SK-N-SH (cell line): ENCODE data around the gene BIRC6. TPM values are rescaled to one million over a fixed set of nuclear protein-coding genes. Genes with fewer than 3 reads are reported as not detected.

Experiments
- CTCF ChIA-PET: fragments of 300-600, 350-600 bp; formaldehyde crosslinking; extraction: SDS; loops from one replicate; lab custom pipeline; 2021; lab: Yijun Ruan, JAX
- POLR2A ChIA-PET: fragments of 350-600 bp; sonication (Branson Sonifier 250); formaldehyde crosslinking; extraction: SDS; loops from one replicate; lab custom pipeline; 2020; ENCODE audit warnings: antibody characterized with exemption, inconsistent platforms; lab: Yijun Ruan, JAX
- DNase-seq: peaks from one replicate; pipeline ENCODE4 v3.0.0; 2012
- H2AFZ ChIP-seq: fragments of 200-600 bp; sonication (generic); 2 replicates; pipeline ENCODE4 v1.8.1; 2016; ENCODE audit warnings: antibody characterized with exemption, mild to moderate bottlenecking, low read depth
- H3F3A ChIP-seq: fragments of 200-600 bp; sonication (generic); replicated peaks from 2 replicates; pipeline ENCODE3; 2016; ENCODE audit warnings: antibody characterized with exemption, mild to moderate bottlenecking; ENCODE audit not compliant: insufficient read depth
- H3K27ac ChIP-seq, 2 experiments: fragments of 200-500 bp in 1 of 2; fragments of 200-600 bp in 1 of 2; sonication (Bioruptor generic) in 1 of 2; sonication (generic), shearing (Covaris generic) in 1 of 2; 2 replicates each; pipeline versions ENCODE4 v1.5.1 to v1.6.1; 2014 to 2016; ENCODE audit warnings: low read depth in 2 of 2, inconsistent platforms in 1 of 2, low read length in 1 of 2, mild to moderate bottlenecking in 1 of 2, mixed read lengths in 1 of 2
- H3K27me3 ChIP-seq: fragments of 200-600 bp; sonication (generic), shearing (Covaris generic); 2 replicates; pipeline ENCODE4 v1.6.1; 2016; ENCODE audit warnings: mixed run types; ENCODE audit not compliant: insufficient read depth
- H3K36me3 ChIP-seq, 2 experiments: fragments of 200-500 bp in 1 of 2; fragments of 200-600 bp in 1 of 2; sonication (Bioruptor generic) in 1 of 2; sonication (generic) in 1 of 2; replicated peaks in 1 of 2; 2 replicates each; pipeline versions ENCODE3 to v1.5.1; 2014 to 2016; ENCODE audit warnings: low read length in 1 of 2, mild to moderate bottlenecking in 1 of 2; ENCODE audit not compliant: insufficient read depth in 2 of 2, control insufficient read depth in 1 of 2
- H3K4me1 ChIP-seq, 2 experiments: fragments of 200-500 bp in 1 of 2; fragments of 200-600 bp in 1 of 2; sonication (Bioruptor generic) in 1 of 2; sonication (generic), shearing (Covaris generic) in 1 of 2; 2 replicates each; pipeline versions ENCODE4 v1.5.1 to v1.6.1; 2014 to 2016; ENCODE audit warnings: low read depth in 1 of 2, low read length in 1 of 2, mixed run types in 1 of 2; ENCODE audit not compliant: insufficient read depth in 2 of 2, control insufficient read depth in 1 of 2
- H3K4me2 ChIP-seq: fragments of 200-600 bp; sonication (generic), shearing (Covaris generic); 2 replicates; pipeline ENCODE4 v1.6.1; 2017; ENCODE audit warnings: mixed run types
- H3K4me3 ChIP-seq, 2 experiments: fragments of 200-500 bp in 1 of 2; fragments of 200-600 bp in 1 of 2; sonication (Bioruptor generic) in 1 of 2; sonication (generic), shearing (Covaris generic) in 1 of 2; 2 replicates each; pipeline versions ENCODE4 v1.5.1 to v1.8.1; 2014 to 2016; ENCODE audit warnings: low read depth in 2 of 2, inconsistent platforms in 1 of 2, low read length in 1 of 2, mild to moderate bottlenecking in 1 of 2, mixed read lengths in 1 of 2, moderate library complexity in 1 of 2
- H3K79me2 ChIP-seq: fragments of 200-600 bp; sonication (generic); 2 replicates; pipeline ENCODE4 v1.8.1; 2017; ENCODE audit warnings: mild to moderate bottlenecking; ENCODE audit not compliant: insufficient read depth
- H3K9ac ChIP-seq: fragments of 200-600 bp; sonication (generic); 2 replicates; pipeline ENCODE4 v1.6.1; 2017; ENCODE audit warnings: mixed run types
- H3K9me2 ChIP-seq: fragments of 200-600 bp; sonication (generic); 2 replicates; pipeline ENCODE4 v1.6.1; 2017; ENCODE audit warnings: mixed run types
- H3K9me3 ChIP-seq: fragments of 200-600 bp; sonication (generic); 2 replicates; pipeline ENCODE4 v1.6.1; 2017; ENCODE audit warnings: mixed run types, mild to moderate bottlenecking, moderate library complexity
- H4K20me1 ChIP-seq: fragments of 200-600 bp; sonication (generic); 2 replicates; pipeline ENCODE4 v1.6.1; 2017; ENCODE audit warnings: mild to moderate bottlenecking, mixed run types; ENCODE audit not compliant: insufficient read depth
- CHD2 ChIP-seq: fragments of 150-350 bp; IDR thresholded peaks from 2 replicates; pipeline ENCODE4 v1.6.1; 2018; ENCODE audit warnings: low read length; ENCODE audit not compliant: partially characterized antibody
- ELF1 ChIP-seq: IDR thresholded peaks from 2 replicates; pipeline ENCODE4 v1.4.0; 2012
- EP300 ChIP-seq, 2 experiments: IDR thresholded peaks; 2 replicates each; pipeline versions ENCODE4 v1.4.0 to v1.6.1; 2012; ENCODE audit warnings: borderline replicate concordance in 1 of 2, low read depth in 1 of 2, low read length in 1 of 2
- EZH2phosphoT487 ChIP-seq: fragments of 200-600 bp; sonication (generic); IDR thresholded peaks from 2 replicates; pipeline ENCODE4 v1.6.1; 2017; ENCODE audit warnings: low read depth, mixed run types, mild to moderate bottlenecking, antibody characterized with exemption, moderate library complexity, borderline replicate concordance
- FOSL2 ChIP-seq: IDR thresholded peaks from 2 replicates; pipeline ENCODE4 v1.4.0; 2012; ENCODE audit warnings: low read depth, mild to moderate bottlenecking, moderate library complexity, borderline replicate concordance
- FOXJ3 ChIP-seq: sonication (generic); formaldehyde crosslinking; IDR thresholded peaks from 2 replicates; pipeline ENCODE4 v1.5.1; 2020; ENCODE audit warnings: mild to moderate bottlenecking, missing genetic modification reagents
- FOXM1 ChIP-seq: IDR thresholded peaks from 2 replicates; pipeline ENCODE4 v1.4.0; 2012; ENCODE audit warnings: low read depth, mild to moderate bottlenecking
- GABPA ChIP-seq: IDR thresholded peaks from 2 replicates; pipeline ENCODE4 v1.4.0; 2012; ENCODE audit warnings: low read depth, mild to moderate bottlenecking
- JUND ChIP-seq: IDR thresholded peaks from 2 replicates; pipeline ENCODE4 v1.4.0; 2012
- MAX ChIP-seq: IDR thresholded peaks from 2 replicates; pipeline ENCODE4 v1.4.0; 2012; ENCODE audit warnings: low read depth
- MEF2A ChIP-seq: IDR thresholded peaks from 2 replicates; pipeline ENCODE4 v1.4.0; 2012; ENCODE audit warnings: low read depth, borderline replicate concordance
- MXI1 ChIP-seq: IDR thresholded peaks from 2 replicates; pipeline ENCODE4 v1.6.1; 2012; ENCODE audit warnings: mild to moderate bottlenecking, low read depth, low read length, improper control_type of control experiment
- NRF1 ChIP-seq: IDR thresholded peaks from 2 replicates; pipeline ENCODE4 v1.6.1; 2012; ENCODE audit warnings: low read depth, mild to moderate bottlenecking, low read length
- RFX5 ChIP-seq: IDR thresholded peaks from 2 replicates; pipeline ENCODE4 v1.6.1; 2012; ENCODE audit warnings: mild to moderate bottlenecking, improper control_type of control experiment, low read length
- SIN3A ChIP-seq: IDR thresholded peaks from 2 replicates; pipeline ENCODE4 v1.6.1; 2012; ENCODE audit warnings: low read depth, mild to moderate bottlenecking, low read length, moderate library complexity, borderline replicate concordance
- TAF1 ChIP-seq: IDR thresholded peaks from 2 replicates; pipeline ENCODE4 v1.6.1; 2012; ENCODE audit warnings: low read depth, mild to moderate bottlenecking, low read length, moderate library complexity, borderline replicate concordance
- TEAD4 ChIP-seq: IDR thresholded peaks from 2 replicates; pipeline ENCODE4 v1.4.0; 2012; ENCODE audit warnings: mild to moderate bottlenecking, borderline replicate concordance; ENCODE audit not compliant: insufficient read depth
- USF2 ChIP-seq: fragments of 150-350 bp; IDR thresholded peaks from 2 replicates; pipeline ENCODE4 v1.6.1; 2017; ENCODE audit warnings: antibody characterized with exemption, low read length, low read depth, borderline replicate concordance
- YY1 ChIP-seq: IDR thresholded peaks from 2 replicates; pipeline ENCODE4 v1.4.0; 2012; ENCODE audit warnings: low read depth, mild to moderate bottlenecking
- ZBTB33 ChIP-seq: IDR thresholded peaks from 2 replicates; pipeline ENCODE4 v1.4.0; 2012; ENCODE audit warnings: low read depth, borderline replicate concordance
- WGBS: methylation state at CpG from one replicate; pipeline ENCODE4 v1.1.6; 2017; ENCODE audit warnings: low lambda C conversion rate; 5-methylcytosine and 5-hydroxymethylcytosine counted together
- polyA plus RNA-seq, 3 experiments: library from polyadenylated mRNA; depleted of rRNA; stranded (reverse); fragments of >200 nt; gene quantifications; 2 replicates each; pipeline ENCODE4 v1.2.3, GENCODE V29; 2012
- TF ChIP-seq, protein P1 (sequence below): IDR thresholded peaks from 2 replicates; pipeline ENCODE4; 2012

The BIRC6 gene
- polyA plus RNA-seq, 1 of the 3 experiments (the other 2 are of a cell fraction), result 28.9 TPM

DNA sequence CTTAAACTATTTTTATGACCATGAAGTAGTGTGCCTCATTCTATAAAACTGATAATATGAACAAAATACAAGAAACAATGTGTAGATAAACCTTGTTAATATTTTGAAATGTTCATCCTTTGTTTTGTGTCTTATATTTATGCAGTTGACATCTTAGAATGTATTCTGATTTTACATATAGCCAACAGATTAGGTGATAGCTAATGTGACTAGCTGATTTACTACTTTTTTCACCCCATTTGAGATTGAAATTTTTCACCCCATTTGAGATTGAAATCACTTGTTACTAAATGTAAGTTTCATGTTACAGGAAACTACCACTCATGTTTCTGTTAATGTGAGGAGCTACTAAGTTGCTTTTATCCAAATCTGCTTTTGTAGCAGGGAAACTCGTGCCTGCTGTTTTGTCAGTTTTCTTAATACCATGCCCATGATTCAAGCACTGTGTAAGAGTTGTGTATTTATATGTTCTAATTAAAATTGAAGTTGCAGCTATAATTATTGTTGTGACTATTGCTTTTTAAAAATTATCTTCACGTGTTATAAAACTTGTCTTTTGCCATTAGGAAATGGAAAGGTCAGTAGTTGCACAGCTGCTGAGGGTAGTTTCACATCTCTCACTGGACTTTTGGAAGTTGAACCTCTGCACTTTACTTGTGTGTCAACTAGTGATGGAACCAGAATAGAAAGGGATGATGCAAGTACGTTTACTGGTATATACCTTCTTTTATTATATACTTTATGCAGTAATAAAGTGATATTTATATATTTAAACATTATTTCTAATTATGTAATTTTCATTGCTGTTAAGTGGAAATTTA, 96.6 kb downstream of the BIRC6 start (continued):
- TF ChIP-seq MAX (no peak), ZBTB33 (no peak), FOXM1 (no peak)

GRCh38 chr2:32455816-32456215, 99.0 kb downstream of the BIRC6 start:
- Histone ChIP-seq H3K4me2 (no peak overlapping the region), H3K9me3 (peaks cover 6% of the 10 kb centered on the region), H3K4me3 (no peak overlapping the region), H3K27ac (no peak overlapping the region), H3K27me3 (no peaks in the 10 kb centered on the region), H3K4me1 (peaks cover 0 to 7% of the 10 kb centered on the region in 2 experiments; a peak in 2 of 4 replicates), H4K20me1 (no peaks in the 10 kb centered on the region), H3K79me2 (peaks cover 45% of the 10 kb centered on the region), H2AFZ (no peak overlapping the region), H3K9me2 (no peaks in the 10 kb centered on the region; the same call in 1 of the 2 replicates), H3F3A (peaks cover 28% of the 10 kb centered on the region), H3K9ac (no peak overlapping the region), H3K36me3 (peaks cover 59 to 76% of the 10 kb centered on the region in 2 experiments)
- ChIA-PET POLR2A (no interaction called here), CTCF (interaction anchor here (1.0 kb wide), 1 partner anchor 9 kb away, joined by 3 read pairs; no protein-coding TSS in a partner anchor)
- no peak for TF ChIP-seq EP300 (IDR thresholded peaks at IDR 0.05; ENCODE audit: borderline replicate concordance in 1 of 2, low read depth in 1 of 2, low read length in 1 of 2)
- TF ChIP-seq USF2, result no peak
- no peak for TF ChIP-seq GABPA
- no peak for TF ChIP-seq TAF1
- WGBS, result 93% methylated on average over 3 of the region's 3 CpGs
- no peak for DNase-seq

- Histone ChIP-seq H3K4me1 (peaks cover 0 to 7% of the 10 kb centered on the region in 2 experiments; a peak in 2 of 4 replicates), H3K9me3 (peaks cover 6% of the 10 kb centered on the region), H3K4me2 (no peak overlapping the region), H3K27me3 (no peaks in the 10 kb centered on the region), H3K4me3 (no peak overlapping the region), H3K36me3 (peaks cover 49 to 69% of the 10 kb centered on the region in 2 experiments), H3K9me2 (no peaks in the 10 kb centered on the region; the same call in 1 of the 2 replicates), H4K20me1 (no peaks in the 10 kb centered on the region; the same call in 1 of the 2 replicates), H3F3A (peaks cover 28% of the 10 kb centered on the region), H3K27ac (no peak overlapping the region), H3K79me2 (peaks cover 48% of the 10 kb centered on the region), H2AFZ (no peak overlapping the region), H3K9ac (no peak overlapping the region)
- ChIA-PET POLR2A (no interaction called here), CTCF (interaction anchor here (1.2 kb wide), 1 partner anchor 17 kb away, joined by 3 read pairs; no protein-coding TSS in a partner anchor)
- WGBS, result 97% methylated on average over 4 of the region's 4 CpGs
- no peak for DNase-seq
- TF ChIP-seq YY1 (no peak), MAX (no peak), NRF1 (no peak), GABPA (no peak), JUND (no peak), CHD2 (no peak), FOXJ3 (CRISPR knock-in tag) (no peak), EZH2phosphoT487 (no peak), RFX5 (no peak), MXI1 (no peak), FOSL2 (no peak), SIN3A (no peak), EP300 (IDR thresholded peaks at IDR 0.05; ENCODE audit: borderline replicate concordance in 1 of 2, low read depth in 1 of 2, low read length in 1 of 2) (no peak), TEAD4 (no peak), ELF1 (no peak), MEF2A (no peak)
- TF ChIP-seq, protein P1, sequence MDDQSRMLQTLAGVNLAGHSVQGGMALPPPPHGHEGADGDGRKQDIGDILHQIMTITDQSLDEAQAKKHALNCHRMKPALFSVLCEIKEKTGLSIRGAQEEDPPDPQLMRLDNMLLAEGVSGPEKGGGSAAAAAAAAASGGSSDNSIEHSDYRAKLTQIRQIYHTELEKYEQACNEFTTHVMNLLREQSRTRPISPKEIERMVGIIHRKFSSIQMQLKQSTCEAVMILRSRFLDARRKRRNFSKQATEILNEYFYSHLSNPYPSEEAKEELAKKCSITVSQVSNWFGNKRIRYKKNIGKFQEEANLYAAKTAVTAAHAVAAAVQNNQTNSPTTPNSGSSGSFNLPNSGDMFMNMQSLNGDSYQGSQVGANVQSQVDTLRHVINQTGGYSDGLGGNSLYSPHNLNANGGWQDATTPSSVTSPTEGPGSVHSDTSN, result no peak
These were observed 100.0 kb downstream of the BIRC6 start for GRCh38 chr2:32456808-32457207.
